ENCODE results near the gene TMEM181. TPM values are rescaled to one million over a fixed set of nuclear protein-coding genes. Genes with fewer than 3 reads are reported as not detected.

TMEM181 gene
- total and polyA plus RNA-seq, 8 donors: 14.1 to 32.8 (median 23.1) TPM

- Histone ChIP-seq H3K36me3 (no peaks in the 10 kb centered on the region), H3K4me3 (no peak overlapping the region), H3K27me3 (no peaks in the 10 kb centered on the region), H3K27ac (no peak overlapping the region), H3K4me1 (peaks cover 0 to 24% (median 4%) of the 10 kb centered on the region in 3 donors), H3K9me3 (no peaks in the 10 kb centered on the region)
- ATAC-seq (no peak), DNase-seq (no peak), FAIRE-seq (no peak)
- TF ChIP-seq CTCF (IDR thresholded peaks at IDR 0.05): no peak
- intact Hi-C loops (cut with DNase I): no loop called here
- WGBS, 2 donors: 70 to 72% methylated on average over 9 of the region's 9 CpGs
These were observed 5.2 kb downstream of the TMEM181 start for GRCh38 chr6:158565122-158565429.

- no peak overlapping the region for H3K4me3 ChIP-seq
- H3K27ac ChIP-seq: no peak overlapping the region
- ATAC-seq: no peak
- WGBS, 2 donors: 80% methylated on average over 13 to 14 of the region's 14 CpGs
- no peak for FAIRE-seq
- H3K9me3 ChIP-seq: no peaks in the 10 kb centered on the region
- peaks cover 1 to 24% (median 6%) of the 10 kb centered on the region in 3 donors for H3K4me1 ChIP-seq
- intact Hi-C loops (cut with DNase I): no loop called here
- no peaks in the 10 kb centered on the region for H3K36me3 ChIP-seq
- TF ChIP-seq CTCF (IDR thresholded peaks at IDR 0.05): no peak
- H3K27me3 ChIP-seq: no peaks in the 10 kb centered on the region
- no peak for DNase-seq
These were observed 5.7 kb downstream of the TMEM181 start for GRCh38 chr6:158565482-158566040.

GRCh38 chr6:158566207-158566818 lies 6.4 kb downstream of the TMEM181 start:
- no peak for TF ChIP-seq CTCF (IDR thresholded peaks at IDR 0.05)
- FAIRE-seq (no peak), ATAC-seq (no peak), DNase-seq (no peak)
- no peaks in the 10 kb centered on the region for H3K36me3 ChIP-seq
- H3K4me3 ChIP-seq: no peak overlapping the region
- 86 to 93% methylated on average over 9 of the region's 9 CpGs for WGBS, 2 donors
- H3K27me3 ChIP-seq: no peaks in the 10 kb centered on the region
- H3K27ac ChIP-seq: no peak overlapping the region
- intact Hi-C loops (cut with DNase I): no loop called here
- H3K4me1 ChIP-seq: peaks cover 3 to 27% (median 9%) of the 10 kb centered on the region in 3 donors
- H3K9me3 ChIP-seq: no peaks in the 10 kb centered on the region

- Histone ChIP-seq H3K27me3 (no peaks in the 10 kb centered on the region), H3K9me3 (no peaks in the 10 kb centered on the region), H3K4me1 (peaks cover 11 to 26% (median 17%) of the 10 kb centered on the region in 3 donors), H3K4me3 (no peak overlapping the region), H3K27ac (no peak overlapping the region), H3K36me3 (no peaks in the 10 kb centered on the region)
- no peak for TF ChIP-seq CTCF (IDR thresholded peaks at IDR 0.05)
- no peak for ATAC-seq
- 74 to 76% methylated on average over 10 of the region's 10 CpGs for WGBS, 2 donors
- no peak for DNase-seq
- intact Hi-C loops (cut with DNase I): no loop called here
- no peak for FAIRE-seq
These were observed 7.3 kb downstream of the TMEM181 start for GRCh38 chr6:158567152-158567551.

GRCh38 chr6:158567871-158568401 lies 8.0 kb downstream of the TMEM181 start:
- Histone ChIP-seq H3K27ac (no peak overlapping the region), H3K9me3 (no peaks in the 10 kb centered on the region), H3K4me1 (peaks cover 19 to 29% (median 21%) of the 10 kb centered on the region in 3 donors), H3K4me3 (no peak overlapping the region), H3K27me3 (no peaks in the 10 kb centered on the region), H3K36me3 (no peaks in the 10 kb centered on the region)
- TF ChIP-seq CTCF (IDR thresholded peaks at IDR 0.05): no peak
- ATAC-seq (no peak), FAIRE-seq (no peak), DNase-seq (no peak)
- 72 to 79% methylated on average over 12 of the region's 12 CpGs for WGBS, 2 donors
- intact Hi-C loops (cut with DNase I): no loop called here
